GM21528 (cell line): ENCODE data around the gene RNF212.

Experiments
- ATAC-seq: cut with Tn5 transposase; IDR thresholded peaks from one replicate; pipeline ENCODE4 v1.9.1; 2021; ENCODE audit warnings: mild to moderate bottlenecking, moderate library complexity; ENCODE audit not compliant: unreplicated experiment, low FRiP score

The RNF212 gene

DNA sequence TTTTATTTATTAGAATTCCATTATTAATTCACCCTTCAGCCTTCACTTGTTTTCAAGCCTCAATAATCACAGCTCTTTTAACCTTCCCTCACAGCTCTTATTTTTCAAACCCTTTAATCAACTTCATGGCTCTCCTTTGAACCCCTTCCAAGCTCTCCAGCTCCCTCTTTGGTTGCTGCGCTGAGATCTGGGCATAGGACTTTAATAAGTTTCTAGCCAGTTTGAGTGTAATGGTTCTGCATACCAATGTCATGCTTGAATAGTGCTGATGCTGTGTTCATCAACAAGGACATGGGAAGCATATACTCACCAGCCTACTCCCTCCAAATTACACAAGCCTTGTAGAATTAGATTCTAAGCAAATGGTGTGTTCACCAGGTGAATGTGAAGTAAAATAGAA lies 3.5 kb upstream of the RNF212 start:
- ATAC-seq, result no peak

DNA sequence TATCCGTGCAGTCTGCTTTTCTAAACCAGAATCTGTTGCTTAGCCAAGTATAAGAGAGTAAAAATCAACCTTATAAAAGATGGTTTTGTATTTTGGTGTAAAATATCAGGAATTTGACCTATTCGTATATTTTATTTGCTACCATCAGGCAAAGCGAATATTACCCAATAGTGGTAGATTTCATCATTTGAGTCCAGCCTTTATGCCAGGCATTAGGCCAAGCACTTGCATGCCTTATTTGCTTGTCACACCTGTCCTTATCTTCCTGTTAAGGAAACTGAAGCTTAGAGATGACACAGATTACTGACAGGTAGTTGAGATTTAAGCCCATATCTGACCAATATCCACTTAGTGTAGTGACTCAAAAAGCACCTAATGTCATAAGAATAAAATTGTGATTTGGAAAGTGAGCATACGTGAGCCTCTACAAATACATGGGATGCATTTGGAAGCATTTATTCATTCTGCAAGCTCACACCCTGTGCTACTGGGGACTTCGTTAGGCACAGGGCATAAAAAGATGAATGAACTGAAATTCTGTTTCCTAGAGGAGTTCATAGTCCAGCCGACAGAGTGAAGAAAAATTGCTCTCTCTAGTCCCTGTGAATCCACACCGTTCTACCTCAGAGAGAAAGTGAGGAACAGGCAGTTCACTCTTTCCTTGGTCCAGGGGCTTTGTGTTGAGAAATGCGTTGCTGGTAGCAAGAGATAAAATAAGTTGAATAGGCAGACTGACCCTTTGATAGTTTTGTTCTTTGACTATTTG lies 2.3 kb upstream of the RNF212 start:
- no peak for ATAC-seq

DNA sequence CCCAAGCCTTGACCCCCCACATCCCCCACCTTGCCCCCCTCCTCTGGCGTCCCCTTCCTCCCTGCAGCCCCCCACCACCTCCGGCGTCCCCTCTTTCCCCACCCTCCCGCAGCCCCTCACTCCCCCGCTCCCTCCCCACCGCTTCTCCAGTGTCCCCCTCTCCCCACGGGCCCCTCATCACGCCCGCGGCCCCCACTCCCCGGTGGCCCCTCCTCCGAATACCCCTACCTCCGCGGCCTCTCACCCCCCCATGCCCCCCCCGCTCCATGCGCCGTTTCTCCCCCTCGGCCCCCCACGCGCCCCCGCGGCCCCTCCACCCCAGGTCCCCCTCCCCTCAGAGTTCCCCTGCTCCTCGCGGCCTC lies 562 bp downstream of the RNF212 start:
- no peak for ATAC-seq

DNA sequence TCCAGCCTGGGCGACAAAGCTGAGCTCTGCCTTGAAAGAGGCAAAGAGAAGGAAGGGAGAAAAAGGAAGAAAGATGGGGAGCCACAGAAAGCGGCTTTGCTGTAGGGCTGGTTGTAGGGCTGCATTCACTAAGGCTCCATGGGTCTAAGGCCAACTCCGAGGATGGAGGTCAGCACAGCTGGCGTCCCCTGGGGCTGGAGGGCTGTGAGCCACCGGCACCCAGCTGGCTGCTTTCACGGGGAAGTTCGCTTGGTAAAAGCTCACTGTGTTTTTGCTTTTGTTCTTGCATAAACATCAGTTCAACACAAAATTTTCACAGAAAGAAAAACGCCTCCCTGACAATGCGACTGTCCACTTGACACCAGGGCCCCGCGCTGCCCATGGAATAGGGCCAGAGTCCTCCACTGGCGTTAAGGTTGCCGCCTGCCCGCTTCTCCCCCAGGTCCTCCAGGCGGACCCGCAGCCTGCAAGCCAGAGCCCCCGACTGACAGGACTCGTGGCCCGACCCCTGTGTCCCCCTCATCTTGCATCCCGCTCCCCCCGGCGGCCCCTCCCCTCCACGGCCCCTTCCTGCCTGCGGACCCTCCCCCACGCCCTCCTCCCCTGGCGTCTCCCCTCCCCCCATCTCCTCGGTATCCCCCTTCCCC lies 1.1 kb downstream of the RNF212 start:
- ATAC-seq, result no peak

DNA sequence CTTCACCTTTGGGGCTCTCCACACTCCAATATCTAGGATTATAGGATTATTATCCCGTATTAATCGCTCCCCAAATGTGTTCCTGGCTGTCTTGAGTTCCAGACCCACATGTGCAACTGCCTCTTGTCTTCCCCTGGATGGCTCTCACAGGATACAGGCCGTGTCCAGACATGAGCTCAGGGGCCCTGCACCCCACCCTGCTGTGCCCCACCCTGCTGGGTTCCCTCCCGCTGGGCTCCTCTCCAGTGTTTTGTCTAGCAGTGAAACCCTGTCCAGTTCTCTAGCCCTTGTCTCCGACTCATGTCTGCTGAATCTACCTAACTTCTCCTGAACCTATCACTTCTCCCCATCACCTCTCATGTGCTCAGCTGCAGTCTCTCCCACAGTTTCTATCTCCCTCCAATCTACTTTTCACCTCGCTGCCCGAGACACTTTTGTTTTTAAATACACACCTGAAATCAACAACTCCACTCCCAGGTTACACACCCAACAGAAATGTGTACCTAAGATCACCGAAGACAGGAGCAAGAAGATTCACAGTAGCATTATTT lies 2.0 kb downstream of the RNF212 start:
- no peak for ATAC-seq

DNA sequence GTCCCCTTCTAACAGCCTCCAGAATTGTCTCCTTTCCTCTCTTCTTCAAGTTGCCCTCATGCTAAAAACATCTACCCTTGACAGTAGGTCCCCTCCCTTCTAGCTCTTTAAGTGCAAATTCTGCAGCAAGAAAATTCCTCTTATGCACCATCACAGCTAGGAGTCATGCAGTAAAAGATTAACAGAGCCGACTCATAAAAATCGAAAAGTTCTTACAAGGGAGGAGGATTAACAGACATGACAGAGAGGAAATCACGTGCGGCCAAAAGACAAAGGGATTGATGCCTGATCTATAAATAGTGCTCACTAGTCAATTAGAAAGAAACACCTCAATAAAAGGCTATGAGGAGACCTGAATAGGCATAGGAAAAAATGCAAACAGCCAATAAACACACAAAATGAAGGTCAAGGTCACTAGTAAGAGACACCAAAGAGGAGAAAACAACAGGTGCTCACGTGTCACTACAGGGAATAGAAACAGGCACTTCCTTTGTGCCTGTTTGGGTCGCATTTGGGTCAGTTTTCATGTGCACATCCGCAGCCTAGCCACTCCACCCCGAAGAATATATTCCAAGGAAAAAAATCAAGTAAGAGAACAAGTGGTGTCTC lies 3.4 kb downstream of the RNF212 start:
- no peak for ATAC-seq

DNA sequence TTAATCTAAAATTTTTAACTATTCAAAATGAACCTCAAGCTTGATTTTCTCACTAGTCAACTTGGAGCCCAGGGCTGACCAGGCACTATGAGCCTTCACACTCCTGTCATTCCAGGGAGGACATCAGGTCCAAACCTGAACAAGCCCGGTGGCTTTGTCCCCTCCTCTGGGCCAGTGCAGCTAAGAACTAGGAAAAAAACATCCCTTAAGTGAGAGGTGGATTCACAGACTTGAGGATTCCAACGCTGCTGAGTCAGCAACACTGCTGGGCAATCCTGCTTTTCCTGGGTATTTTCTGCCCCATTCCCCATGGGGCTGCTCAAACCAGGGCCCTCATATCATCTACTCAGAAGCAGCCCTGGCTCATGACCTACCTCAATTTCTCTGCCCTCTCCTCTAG lies 4.0 kb downstream of the RNF212 start:
- no peak for ATAC-seq

DNA sequence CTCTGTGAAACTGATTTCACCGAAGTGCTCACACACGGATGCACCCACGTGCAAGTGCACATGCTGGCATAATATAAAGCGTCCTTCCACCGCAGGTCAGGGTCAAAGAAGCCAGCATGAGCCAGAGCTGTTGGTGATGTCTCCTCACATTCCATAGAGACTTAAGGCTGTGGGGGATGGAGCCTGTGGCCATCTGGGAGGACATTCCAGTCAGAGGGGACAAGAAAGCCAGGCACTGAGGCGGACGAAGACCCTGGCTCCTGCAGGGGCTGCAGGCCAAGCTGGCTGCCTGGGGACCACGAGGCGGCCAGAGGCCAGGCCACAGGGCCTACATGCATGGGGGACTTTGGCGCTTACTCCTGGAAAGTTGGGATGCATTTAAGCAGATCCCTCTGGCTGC lies 7.7 kb downstream of the RNF212 start:
- ATAC-seq, result no peak

DNA sequence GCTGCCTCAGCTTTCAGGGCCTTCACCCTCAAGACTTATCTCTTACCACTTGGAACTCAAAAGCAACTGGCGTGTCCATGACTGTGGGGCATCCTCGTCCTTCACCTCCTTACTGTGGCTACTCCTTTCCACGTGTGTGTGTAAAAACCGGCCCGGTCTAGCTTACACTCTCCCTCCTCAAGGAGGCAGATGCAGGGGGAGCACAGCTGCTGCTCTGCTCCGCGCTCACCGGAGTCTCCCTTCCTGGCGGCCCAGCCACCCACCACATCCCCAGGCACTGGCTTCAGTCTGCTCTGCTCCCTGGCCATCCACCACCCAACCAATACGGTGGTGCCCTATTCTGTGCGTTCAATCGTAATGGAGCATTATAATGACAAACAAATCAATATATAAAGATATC lies 8.3 kb downstream of the RNF212 start:
- ATAC-seq, result no peak

DNA sequence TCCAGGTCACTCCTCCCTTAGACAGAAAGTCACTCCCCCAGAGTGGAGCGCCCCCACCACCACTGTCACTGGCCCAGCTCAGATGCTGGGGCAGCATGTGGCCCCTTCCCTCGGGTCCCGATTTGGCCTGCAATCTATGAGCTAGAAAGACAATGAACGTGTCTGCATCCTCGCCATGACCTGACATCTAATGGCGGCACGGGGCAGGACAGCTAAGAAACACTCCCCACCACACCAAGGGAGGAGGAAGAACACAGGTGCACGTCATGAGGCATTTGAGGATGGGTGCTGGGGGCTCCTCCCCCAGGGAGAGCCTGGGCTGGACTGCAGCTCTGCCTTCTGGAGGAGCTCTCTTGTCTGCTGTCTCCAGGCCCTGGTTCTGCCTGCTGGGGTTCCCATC lies 8.7 kb downstream of the RNF212 start:
- no peak for ATAC-seq

DNA sequence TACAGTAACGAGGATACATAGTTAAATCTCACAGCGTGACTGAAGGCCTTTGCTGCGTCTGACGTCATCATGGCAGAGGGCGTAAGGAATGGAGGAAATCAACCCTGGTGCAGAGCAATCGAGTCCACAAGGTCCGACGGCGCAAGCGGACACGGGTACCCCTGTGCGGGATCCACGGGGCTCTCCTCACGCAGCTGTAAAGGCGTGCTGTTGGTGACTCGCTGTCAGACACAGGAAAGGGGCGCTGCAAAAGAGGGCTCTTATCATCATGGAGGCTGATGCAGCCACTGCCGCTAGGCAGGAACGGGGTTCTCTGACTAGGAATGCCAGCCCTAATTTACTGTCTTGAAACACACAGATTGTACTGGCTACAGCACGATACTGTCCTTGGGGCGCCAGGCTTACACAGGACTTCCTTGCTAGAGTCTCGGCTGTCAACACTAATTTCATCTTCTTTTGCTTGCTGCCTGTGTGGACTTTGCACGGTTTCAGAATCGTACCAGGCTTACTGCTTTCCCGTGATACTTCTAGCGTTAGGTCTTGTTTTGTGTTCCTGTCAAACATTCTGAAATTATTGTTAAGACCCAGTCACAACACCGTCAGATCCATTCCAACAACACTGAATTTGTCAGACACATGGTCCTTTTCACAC lies 13.6 kb downstream of the RNF212 start:
- no peak for ATAC-seq

DNA sequence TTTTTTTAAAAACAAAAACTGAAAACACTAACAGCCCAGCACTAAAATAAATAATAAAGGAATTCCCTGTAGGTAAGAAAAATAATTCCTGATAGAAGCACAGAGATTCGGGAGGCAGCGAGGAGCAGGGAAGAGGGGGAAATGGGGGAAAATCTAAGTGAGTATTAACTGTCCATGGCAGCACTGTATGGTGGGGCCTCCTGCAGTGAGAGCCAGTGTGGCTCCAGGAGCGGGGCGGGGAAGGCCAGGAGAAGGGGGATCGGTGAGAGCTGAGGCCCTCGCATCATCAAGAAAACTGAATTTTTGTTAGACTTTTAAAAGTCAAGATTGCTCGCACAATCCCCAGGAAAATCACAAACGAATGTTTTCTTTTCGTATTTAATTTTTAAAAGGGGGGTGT lies 14.1 kb downstream of the RNF212 start:
- ATAC-seq, result no peak

DNA sequence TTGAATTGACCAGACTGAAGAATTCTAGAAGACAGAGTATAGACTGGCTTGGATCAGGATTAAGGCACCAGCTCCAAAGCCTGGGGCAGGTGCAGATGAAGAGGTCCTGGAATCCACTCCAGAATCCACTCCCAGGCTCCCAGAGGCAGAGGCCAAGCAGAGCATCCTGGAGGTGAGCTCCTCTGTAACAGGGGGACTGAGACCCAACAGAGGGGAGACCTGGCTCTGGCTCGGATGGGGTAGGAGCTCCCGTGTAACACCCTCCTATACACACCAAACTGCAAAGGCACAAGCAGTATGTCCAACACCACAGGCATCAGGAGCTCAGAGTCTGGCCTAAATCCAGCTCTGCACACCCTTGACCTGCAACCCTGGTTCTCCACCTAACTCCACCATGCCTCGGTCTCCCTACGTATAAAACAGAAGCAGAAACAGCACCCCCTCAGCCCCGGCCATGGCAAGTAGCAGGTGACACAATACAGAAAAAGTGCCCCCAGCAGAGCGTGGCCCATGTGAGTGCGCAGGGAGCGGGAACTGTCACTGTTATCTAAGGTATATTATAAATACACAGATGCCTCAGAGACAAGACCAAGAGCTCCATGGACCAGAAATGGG lies 14.9 kb downstream of the RNF212 start:
- no peak for ATAC-seq

DNA sequence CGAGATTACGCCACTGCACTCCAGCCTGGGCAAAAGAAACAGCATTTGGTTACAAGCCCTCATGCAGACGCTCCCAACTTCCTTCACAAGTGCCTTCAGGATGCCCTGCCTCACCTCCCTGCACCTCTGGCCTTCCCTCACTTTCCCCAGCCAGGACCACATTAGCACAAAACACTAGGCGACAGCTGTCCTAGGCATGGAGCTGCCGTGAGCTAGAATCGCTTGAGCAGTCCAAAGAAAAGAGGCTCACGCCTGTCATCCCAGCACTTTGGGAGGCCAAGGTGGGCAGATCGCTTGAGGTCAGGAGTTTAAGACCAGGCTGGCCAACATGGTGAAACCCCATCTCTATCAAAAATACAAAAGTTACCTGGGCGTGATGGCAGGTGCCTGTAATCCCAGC lies 15.8 kb downstream of the RNF212 start:
- ATAC-seq, result no peak

DNA sequence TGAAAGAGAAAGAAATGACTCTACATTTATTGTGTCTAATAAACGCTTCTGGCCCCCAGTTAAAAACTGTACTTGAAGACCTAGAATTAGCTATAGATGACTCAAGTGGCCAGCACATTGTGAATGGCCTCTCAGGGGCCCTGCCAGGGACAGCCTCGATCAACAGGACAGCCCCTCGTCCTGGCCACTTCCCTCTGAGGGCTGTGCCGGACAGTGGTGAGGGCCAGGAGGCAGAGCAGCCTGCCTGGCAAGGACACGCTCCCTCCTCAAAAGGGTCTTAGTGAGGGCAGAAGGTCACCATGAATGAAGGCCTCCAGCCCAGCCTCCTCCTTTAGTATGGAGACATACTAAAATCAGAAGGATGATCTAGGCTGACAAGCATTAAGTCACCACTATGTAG lies 16.5 kb downstream of the RNF212 start:
- no peak for ATAC-seq

DNA sequence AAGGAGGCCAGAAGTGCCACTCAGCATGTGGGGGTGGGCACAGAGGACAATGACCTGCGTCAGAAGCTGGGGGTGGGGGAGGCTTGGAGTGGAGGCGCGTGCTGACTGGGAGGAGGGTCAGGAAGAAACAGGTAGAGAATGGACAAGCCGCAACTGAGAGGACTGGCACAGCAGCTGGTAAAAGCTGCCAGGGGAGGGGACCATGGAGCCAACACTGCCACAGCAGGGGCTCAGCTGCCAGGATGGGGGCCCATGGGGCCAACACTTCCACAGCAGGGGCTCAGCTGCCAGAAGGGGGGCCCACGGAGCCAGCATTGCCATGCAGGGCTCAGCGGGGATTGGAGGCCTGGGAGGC lies 19.1 kb downstream of the RNF212 start:
- ATAC-seq, result no peak

DNA sequence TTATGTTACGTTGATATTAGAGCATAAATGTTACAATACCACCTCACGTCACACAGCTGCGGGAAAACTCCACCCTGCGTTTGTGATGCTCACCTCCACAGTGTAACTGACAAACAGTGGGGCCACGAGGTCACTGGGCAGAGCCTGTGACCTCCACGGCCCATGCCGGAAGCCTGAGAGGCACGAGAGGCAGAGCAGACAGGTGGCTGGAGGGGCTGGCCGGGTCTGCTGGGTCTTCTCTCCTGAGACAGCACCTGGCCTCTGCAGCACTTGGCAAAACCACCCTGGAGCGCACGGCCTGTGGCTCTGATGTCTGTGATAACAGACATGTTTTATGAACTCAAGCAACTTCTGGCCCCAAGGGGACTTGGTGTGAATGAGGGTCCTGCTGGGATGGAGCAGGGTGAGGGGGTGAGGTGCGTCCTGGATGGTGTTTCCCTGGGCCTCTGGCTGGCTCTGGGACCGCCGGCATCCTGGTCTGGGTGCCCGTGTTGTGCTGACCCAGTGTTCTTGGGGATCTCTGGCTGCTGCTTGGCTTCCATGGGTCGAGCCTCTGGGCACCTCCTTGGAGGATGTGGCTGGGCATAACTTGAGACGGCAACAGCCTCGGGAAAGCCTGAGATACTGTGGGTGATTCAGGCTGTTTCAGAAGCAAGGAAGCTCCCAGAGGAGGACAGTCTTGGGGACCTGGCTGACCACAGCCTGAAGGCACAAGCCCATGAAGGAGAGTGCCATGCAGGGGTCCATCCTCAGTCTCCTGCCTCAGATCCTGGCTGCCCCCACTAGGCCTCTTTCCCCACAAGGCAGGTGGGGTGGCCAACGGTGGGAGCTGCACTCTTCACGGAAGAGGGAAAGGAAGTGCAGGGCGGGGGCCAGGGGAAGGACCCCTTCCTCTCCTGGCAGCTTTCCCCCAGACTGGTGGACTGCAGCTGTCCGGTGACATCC lies 19.7 kb downstream of the RNF212 start:
- ATAC-seq, result no peak

DNA sequence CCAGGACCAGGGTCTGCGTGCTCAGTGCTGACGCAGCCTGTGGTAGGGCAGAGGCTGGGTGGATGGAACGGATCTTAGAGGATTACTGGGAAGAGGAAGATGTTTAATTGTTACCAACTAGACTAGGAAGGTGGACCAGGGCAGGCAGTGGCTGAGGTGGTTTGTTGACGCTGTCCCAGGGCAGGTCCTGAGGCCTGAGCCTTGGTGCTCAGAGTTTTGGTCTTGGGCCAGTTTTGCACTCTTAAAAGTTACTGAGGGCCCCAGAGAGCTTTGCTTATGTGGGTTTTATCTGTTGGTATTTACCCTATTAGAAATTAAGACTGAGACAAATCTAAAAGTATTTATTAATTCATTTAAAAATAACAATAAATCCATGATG lies 20.4 kb downstream of the RNF212 start:
- no peak for ATAC-seq

DNA sequence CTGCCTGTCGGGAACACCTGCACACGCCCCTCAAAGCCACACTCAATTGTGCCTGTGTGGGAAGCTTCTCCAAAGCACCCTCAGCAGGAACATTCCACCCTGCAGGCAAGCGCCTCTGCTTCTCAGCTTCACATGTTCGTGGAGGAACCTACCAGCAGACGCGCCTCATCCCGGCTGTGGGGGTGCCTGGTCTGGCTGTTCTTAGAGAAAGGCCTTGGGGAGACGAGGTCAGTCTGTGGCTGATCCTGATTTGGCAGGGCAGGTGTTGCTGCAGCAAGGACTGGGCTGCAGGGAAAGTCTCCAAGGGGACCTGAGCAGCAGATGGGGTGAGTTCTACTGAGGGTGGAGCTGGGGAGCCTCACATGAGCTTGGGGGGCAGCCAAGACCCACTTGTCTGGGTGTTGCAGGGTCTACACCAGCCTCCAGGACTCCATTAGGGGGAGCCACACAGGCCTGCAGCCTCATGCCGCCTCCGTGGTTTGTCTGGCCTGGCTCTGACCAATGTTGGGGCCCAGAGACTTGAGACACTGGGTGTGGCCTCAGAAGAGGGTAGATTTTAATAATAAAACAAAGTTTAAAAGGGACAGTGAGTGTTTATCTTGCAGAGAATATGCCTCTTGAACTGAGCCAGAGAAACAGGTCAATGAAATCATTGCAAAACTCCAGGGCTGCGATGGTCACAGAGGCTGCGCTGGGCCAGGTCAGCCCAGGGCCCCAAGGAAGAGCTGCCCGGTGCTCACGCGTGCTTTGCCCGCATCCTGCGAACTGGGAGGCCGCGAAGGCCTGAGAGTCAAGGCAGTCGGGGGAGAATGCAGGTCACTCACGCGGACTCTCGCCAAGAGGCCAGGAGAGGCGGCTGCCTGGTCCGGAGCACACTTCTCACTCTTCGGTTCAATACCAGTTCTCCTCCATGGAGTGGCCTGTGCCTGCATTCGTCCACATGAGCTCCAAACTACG lies 21.1 kb downstream of the RNF212 start:
- no peak for ATAC-seq
